Brain microvascular endothelial cell (primary cell): ENCODE data around the gene CIBAR2.

ENCODE experiments used
- DNase-seq: peaks from one replicate; pipeline ENCODE4 v3.0.0-alpha.2; 2020
- H3K27ac ChIP-seq: fragments of 250-450 bp; sonication (Bioruptor Pico); 2 replicates; pipeline ENCODE4 v1.5.1; 2020; ENCODE audit warnings: mild to moderate bottlenecking, moderate library complexity
- H3K27me3 ChIP-seq: fragments of 250-450 bp; sonication (Bioruptor Pico); replicated peaks from 2 replicates; pipeline ENCODE4 v1.5.1; 2020; ENCODE audit warnings: mild to moderate bottlenecking
- H3K36me3 ChIP-seq: fragments of 250-450 bp; sonication (Bioruptor Pico); replicated peaks from 2 replicates; pipeline ENCODE4 v1.5.1; 2020; ENCODE audit warnings: mild to moderate bottlenecking
- H3K4me3 ChIP-seq: 2 replicates; pipeline ENCODE4 v1.5.1; 2011; ENCODE audit warnings: low read depth, mild to moderate bottlenecking, control low read depth, low read length, moderate library complexity
- in situ Hi-C: cut with HindIII; loops from 2 replicates; pipeline ENCODE4 v1.10.0; 2017; ENCODE audit warnings: low sequenced_read_pairs, low pct_ligation_motif_present
- TF ChIP-seq, protein P1 (sequence below): IDR thresholded peaks from 2 replicates; pipeline ENCODE4 v1.5.1; 2011; ENCODE audit warnings: low read depth, mild to moderate bottlenecking, moderate library complexity, low read length, control low read depth, inconsistent platforms; ENCODE audit errors: missing control alignments

The CIBAR2 gene

DNA sequence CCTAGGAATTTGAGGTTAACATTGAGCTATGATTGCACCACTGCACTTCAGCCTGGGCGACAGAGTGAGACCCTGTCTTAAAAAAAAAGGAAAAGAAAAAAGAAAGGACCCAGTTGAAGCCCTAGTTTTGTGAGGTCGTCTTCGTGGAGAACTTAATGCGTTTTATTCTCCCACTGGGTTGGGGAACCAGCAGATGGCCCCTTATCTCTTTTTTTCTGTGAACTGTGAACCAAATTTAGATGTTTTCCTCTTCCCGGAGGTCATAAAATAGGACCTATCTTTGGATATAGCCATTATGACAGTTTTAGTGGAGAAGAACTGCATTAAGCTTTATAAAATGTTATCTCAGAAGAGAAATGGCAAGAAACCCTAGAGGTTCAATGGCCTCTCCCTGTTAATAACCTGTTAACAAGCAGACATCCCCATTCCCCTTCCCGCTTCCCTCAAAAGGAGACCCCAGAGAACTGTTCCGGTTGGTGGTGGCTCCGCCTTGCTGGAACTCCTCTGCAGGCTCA is 61.1 kb downstream of the CIBAR2 start:
- H3K27ac ChIP-seq = peak overlapping the region; percentile 23
- in situ Hi-C loops = no loop called here

DNA sequence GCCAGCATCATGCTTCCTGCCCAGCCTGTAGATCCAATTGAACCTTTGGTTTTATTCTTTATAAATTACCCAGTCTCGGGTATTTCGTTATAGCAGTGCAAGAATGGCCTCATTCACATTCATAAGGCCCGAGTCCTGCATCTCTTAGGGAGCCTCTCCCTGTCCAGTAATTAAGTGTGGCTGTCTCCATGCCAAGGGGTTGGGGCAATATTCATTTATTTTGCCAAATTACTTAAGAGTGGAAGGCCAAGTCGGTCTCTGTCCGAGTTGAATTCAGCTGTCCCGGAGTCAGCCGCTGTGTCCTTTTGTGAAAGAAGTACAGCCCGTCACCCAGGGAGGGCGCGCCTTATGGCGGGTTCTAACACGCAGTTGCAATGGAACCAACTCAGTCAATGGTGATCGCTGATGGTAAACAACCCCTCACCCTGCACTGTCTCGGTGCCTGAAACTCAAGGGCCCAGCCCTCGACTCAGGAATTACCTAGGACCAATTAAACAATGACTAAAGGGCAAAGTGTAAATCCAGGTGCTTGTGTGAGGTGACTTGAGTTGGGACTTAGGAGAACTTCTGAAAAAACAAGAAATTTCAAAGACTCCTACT is 62.5 kb downstream of the CIBAR2 start:
- H3K27me3 ChIP-seq = no peaks in the 10 kb centered on the region
- no peaks in the 10 kb centered on the region for H3K36me3 ChIP-seq
- no peak overlapping the region for H3K4me3 ChIP-seq
- in situ Hi-C loops = no loop called here
- TF ChIP-seq, protein P1, sequence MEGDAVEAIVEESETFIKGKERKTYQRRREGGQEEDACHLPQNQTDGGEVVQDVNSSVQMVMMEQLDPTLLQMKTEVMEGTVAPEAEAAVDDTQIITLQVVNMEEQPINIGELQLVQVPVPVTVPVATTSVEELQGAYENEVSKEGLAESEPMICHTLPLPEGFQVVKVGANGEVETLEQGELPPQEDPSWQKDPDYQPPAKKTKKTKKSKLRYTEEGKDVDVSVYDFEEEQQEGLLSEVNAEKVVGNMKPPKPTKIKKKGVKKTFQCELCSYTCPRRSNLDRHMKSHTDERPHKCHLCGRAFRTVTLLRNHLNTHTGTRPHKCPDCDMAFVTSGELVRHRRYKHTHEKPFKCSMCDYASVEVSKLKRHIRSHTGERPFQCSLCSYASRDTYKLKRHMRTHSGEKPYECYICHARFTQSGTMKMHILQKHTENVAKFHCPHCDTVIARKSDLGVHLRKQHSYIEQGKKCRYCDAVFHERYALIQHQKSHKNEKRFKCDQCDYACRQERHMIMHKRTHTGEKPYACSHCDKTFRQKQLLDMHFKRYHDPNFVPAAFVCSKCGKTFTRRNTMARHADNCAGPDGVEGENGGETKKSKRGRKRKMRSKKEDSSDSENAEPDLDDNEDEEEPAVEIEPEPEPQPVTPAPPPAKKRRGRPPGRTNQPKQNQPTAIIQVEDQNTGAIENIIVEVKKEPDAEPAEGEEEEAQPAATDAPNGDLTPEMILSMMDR = no peak
- DNase-seq = no peak
- H3K27ac ChIP-seq = no peak overlapping the region

More for the DNA sequence above, 61.1 kb downstream of the CIBAR2 start:
- DNase-seq = no peak
- Histone ChIP-seq H3K4me3 (no peak overlapping the region), H3K27me3 (no peaks in the 10 kb centered on the region), H3K36me3 (no peaks in the 10 kb centered on the region)
- TF ChIP-seq, protein P1 = no peak

DNA sequence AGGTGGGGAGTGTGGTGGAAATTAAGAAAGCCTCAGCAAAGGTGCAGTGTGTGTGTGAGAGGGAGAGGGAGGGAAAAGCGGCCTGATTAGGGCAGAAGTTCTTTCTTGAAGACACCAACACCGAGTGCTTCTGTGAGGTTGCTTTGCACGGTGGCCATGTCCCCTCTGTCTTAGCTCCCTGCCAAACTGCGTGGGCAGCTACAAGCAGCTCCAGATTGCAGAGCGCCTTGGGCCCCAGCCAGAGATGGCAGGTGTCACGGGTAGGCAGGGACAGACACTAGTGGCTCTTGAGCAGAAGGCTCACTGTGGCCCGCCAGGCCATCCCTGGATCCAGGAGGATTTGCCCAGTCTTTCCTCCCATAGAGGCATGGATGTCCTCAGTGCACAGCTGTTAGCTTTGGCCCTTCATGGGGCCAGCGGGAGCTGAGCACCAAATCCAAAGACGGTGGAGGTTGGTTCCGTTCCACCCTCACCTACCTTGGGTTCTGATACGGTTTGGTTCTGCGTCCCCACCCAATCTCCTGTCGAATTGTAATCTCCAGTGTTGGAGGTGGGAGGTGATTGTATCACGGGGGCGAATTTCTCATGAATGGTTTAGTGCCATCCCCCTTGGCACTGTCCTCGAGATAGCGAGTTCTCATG is 63.2 kb downstream of the CIBAR2 start:
- DNase-seq = no peak
- TF ChIP-seq, protein P1 = no peak
- in situ Hi-C loops = no loop called here
- H3K36me3 ChIP-seq = no peaks in the 10 kb centered on the region
- H3K27ac ChIP-seq = no peak overlapping the region
- H3K4me3 ChIP-seq = no peak overlapping the region
- H3K27me3 ChIP-seq = no peaks in the 10 kb centered on the region
